Right atrium auricular region (tissue), 2 donors: ENCODE measurements around the gene C16orf74. TPM values are rescaled to one million over a fixed set of nuclear protein-coding genes. Genes with fewer than 3 reads are reported as not detected.

Experiments used
- DNase-seq: peaks from one replicate; pipeline ENCODE4 v3.0.0-alpha.2; 2019; ENCODE audit warnings: low spot score
- H3K27ac ChIP-seq, 2 donors: fragments of 200-600 bp; sonication (generic); 1 replicate in 1 of 2; 2 replicates in 1 of 2; pipeline ENCODE4 v1.5.1; 2016 to 2019
- H3K27me3 ChIP-seq, 2 donors: fragments of 200-600 bp; sonication (generic); one replicate each; pipeline versions ENCODE4 v1.5.1 to v1.6.0; 2017 to 2019
- H3K36me3 ChIP-seq: fragments of 200-600 bp; sonication (generic); one replicate; pipeline ENCODE4 v1.5.1; 2016
- H3K4me1 ChIP-seq, 2 donors: fragments of 200-600 bp; sonication (generic); one replicate each; pipeline versions ENCODE4 v1.5.1 to v1.6.0; 2017 to 2019
- H3K4me3 ChIP-seq, 2 donors: fragments of 200-600 bp; sonication (generic); 1 replicate in 1 of 2; 2 replicates in 1 of 2; pipeline ENCODE4 v1.5.1; 2017 to 2019; ENCODE audit warnings: mild to moderate bottlenecking in 1 of 2, moderate library complexity in 1 of 2
- H3K9me3 ChIP-seq, 2 donors: fragments of 200-600 bp; sonication (generic); one replicate each; pipeline ENCODE4 v1.5.1; 2019
- total RNA-seq, 2 donors: library from RNA; depleted of rRNA; stranded (reverse); fragments of >200 nt; gene quantifications; one replicate each; pipeline ENCODE4 v1.1.0, GENCODE V29; 2016
- TF ChIP-seq, protein P1 (sequence below), 2 donors: fragments of 200-600 bp; sonication (generic); IDR thresholded peaks; one replicate each; pipeline ENCODE4 v1.5.1; 2019; ENCODE audit warnings: antibody characterized with exemption in 2 of 2

The C16orf74 gene
- total RNA-seq, 2 donors from 2014 or later = 0.79 to 1.4 TPM

DNA sequence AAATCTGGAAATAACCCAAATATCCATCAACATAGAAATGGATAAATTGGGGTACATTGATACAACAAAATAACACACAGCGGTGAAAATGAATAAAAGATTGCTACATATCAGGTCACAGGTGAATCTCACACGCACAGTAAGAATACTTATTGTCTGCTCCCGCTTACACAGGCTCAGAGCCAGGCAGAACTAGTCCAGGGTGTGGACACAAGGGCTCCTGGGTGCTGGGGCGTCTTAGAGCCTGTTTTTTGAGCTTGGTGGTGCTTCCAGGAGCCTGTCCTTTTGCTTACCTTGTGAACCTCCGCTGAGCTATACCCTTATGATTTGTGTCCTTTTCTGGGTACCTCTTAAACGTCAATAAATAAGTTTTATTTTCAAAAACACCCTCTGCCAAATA, 19.8 kb upstream of the C16orf74 start:
- Histone ChIP-seq H3K36me3 (peaks cover 2% of the 10 kb centered on the region), H3K27me3 (no peaks in the 10 kb centered on the region), H3K4me1 (no peaks in the 10 kb centered on the region), H3K27ac (no peak overlapping the region), H3K4me3 (no peak overlapping the region), H3K9me3 (no peaks in the 10 kb centered on the region)
- TF ChIP-seq, protein P1, sequence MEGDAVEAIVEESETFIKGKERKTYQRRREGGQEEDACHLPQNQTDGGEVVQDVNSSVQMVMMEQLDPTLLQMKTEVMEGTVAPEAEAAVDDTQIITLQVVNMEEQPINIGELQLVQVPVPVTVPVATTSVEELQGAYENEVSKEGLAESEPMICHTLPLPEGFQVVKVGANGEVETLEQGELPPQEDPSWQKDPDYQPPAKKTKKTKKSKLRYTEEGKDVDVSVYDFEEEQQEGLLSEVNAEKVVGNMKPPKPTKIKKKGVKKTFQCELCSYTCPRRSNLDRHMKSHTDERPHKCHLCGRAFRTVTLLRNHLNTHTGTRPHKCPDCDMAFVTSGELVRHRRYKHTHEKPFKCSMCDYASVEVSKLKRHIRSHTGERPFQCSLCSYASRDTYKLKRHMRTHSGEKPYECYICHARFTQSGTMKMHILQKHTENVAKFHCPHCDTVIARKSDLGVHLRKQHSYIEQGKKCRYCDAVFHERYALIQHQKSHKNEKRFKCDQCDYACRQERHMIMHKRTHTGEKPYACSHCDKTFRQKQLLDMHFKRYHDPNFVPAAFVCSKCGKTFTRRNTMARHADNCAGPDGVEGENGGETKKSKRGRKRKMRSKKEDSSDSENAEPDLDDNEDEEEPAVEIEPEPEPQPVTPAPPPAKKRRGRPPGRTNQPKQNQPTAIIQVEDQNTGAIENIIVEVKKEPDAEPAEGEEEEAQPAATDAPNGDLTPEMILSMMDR (IDR thresholded peaks at IDR 0.05) = no peak
- no peak for DNase-seq

DNA sequence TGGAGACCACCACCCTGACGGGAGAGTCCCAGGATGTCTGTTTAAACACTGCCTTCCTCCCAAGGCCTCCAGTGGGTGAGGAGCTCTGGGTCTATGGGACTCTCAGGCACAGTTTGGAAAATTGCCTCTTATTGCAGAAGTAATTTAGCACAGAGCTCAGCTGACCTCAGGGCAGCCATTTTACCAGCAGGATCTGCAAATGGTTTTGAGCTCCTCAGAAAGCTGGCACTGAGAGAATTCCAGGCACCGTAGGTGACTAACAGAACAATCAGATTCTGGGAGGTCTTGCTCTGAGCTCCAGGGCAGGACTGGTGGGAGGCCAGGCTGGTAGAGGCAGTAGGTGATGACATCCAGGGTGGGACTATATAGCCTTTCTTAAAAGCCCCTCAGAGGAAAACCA, 17.3 kb upstream of the C16orf74 start:
- Histone ChIP-seq H3K4me1 (no peaks in the 10 kb centered on the region), H3K27ac (no peak overlapping the region), H3K4me3 (no peak overlapping the region), H3K27me3 (no peaks in the 10 kb centered on the region), H3K36me3 (no peaks in the 10 kb centered on the region), H3K9me3 (no peaks in the 10 kb centered on the region)
- TF ChIP-seq, protein P1 (IDR thresholded peaks at IDR 0.05) = no peak
- DNase-seq = no peak

DNA sequence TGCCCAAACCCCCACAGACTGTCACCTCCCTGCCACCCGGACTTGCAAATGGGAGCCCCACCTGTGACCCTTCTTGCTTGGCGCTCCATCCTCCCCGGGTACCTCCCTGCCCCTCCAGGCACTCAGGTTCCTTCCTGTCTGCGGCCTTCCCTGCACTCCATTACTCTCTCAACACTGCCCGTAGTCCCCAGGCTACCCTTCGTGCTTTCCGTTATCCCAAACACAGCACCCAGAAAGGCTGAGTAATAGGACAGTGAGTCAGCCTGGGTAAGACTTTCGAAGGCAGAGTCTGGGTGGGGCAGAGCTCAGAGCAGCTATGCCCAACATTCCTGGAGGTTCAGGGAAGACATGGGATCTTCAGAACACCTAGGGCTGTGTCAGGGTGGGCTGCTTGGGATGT, 16.6 kb upstream of the C16orf74 start:
- Histone ChIP-seq H3K9me3 (no peaks in the 10 kb centered on the region), H3K4me1 (no peaks in the 10 kb centered on the region), H3K4me3 (no peak overlapping the region), H3K36me3 (no peaks in the 10 kb centered on the region), H3K27me3 (no peaks in the 10 kb centered on the region), H3K27ac (no peak overlapping the region)
- TF ChIP-seq, protein P1 (IDR thresholded peaks at IDR 0.05) = no peak
- DNase-seq = no peak

DNA sequence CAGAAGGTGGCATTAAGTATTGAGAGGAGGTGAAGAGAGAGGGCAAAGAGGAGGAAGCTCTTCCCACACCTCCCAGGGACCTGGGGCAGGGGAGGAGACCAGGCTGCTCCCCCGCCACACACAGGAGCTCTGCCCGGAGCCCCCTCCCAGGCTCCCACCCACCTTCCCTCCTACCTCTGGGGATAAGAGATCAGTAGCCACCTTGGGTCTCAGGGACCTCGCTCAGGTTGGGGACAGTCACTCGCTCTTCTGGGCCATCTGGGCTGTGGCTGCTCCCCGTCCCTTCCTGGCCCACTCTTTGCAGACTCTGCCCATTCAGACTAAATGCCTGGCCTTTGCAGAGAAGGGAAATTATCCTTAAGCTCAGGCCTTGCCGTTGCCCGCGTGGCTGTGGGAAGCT, 14.9 kb upstream of the C16orf74 start:
- H3K4me3 ChIP-seq = no peak overlapping the region
- TF ChIP-seq, protein P1 (IDR thresholded peaks at IDR 0.05) = no peak
- no peak overlapping the region for H3K27ac ChIP-seq
- H3K4me1 ChIP-seq = no peaks in the 10 kb centered on the region
- no peaks in the 10 kb centered on the region for H3K27me3 ChIP-seq
- no peaks in the 10 kb centered on the region for H3K9me3 ChIP-seq
- DNase-seq = no peak
- no peaks in the 10 kb centered on the region for H3K36me3 ChIP-seq

DNA sequence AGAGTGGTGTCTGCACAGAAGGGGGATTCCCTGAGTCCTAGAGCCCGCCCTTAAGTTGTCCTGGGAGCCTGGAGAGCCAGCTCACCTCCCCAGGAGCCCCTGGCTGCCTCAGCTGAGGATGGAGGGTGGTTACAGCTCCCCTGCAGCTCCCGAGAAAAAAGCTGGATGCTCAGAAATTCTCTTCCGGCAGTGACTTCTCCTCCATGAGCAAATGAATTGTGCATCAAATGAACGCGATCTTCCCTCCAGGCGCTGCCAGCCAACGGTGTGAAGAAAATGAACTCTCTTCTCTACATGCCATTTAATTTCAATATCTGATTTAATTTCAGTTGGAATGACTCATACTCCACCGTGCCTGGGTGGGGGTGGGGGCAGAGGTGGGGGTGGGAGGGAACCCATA, 14.3 kb upstream of the C16orf74 start:
- no peak overlapping the region for H3K27ac ChIP-seq
- TF ChIP-seq, protein P1 (IDR thresholded peaks at IDR 0.05) = no peak
- no peaks in the 10 kb centered on the region for H3K36me3 ChIP-seq
- DNase-seq = no peak
- no peak overlapping the region for H3K4me3 ChIP-seq
- no peaks in the 10 kb centered on the region for H3K4me1 ChIP-seq
- H3K9me3 ChIP-seq = no peaks in the 10 kb centered on the region
- no peaks in the 10 kb centered on the region for H3K27me3 ChIP-seq

DNA sequence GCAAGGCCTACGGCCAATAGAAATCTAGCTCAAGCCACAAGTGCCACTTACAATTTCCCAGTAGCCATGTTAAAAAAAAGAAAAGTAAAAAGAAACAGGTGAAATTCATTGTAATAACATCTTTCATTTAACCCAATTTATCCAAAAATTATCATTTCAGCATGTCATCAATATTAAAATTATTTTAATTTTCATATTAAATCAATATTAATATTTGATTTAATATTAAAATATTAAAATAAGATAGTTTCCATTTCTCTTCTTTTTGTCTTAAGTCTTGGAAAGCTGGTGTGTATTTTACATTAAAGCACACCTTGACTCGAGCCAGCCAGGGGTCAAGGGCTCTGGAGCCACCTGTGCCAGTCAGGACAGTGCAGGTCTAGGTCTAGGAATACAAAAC, 12.7 kb upstream of the C16orf74 start:
- TF ChIP-seq, protein P1 (IDR thresholded peaks at IDR 0.05) = no peak
- Histone ChIP-seq H3K4me3 (no peak overlapping the region), H3K27me3 (no peaks in the 10 kb centered on the region), H3K9me3 (no peaks in the 10 kb centered on the region), H3K36me3 (no peaks in the 10 kb centered on the region), H3K27ac (no peak overlapping the region), H3K4me1 (no peaks in the 10 kb centered on the region)
- DNase-seq = no peak
